Measurements from ENCODE around the gene TMEM72. TPM values are rescaled to one million over a fixed set of nuclear protein-coding genes. Genes with fewer than 3 reads are reported as not detected.

TMEM72 gene
- total RNA-seq, 1 donor from 2014 or later = not detected

DNA sequence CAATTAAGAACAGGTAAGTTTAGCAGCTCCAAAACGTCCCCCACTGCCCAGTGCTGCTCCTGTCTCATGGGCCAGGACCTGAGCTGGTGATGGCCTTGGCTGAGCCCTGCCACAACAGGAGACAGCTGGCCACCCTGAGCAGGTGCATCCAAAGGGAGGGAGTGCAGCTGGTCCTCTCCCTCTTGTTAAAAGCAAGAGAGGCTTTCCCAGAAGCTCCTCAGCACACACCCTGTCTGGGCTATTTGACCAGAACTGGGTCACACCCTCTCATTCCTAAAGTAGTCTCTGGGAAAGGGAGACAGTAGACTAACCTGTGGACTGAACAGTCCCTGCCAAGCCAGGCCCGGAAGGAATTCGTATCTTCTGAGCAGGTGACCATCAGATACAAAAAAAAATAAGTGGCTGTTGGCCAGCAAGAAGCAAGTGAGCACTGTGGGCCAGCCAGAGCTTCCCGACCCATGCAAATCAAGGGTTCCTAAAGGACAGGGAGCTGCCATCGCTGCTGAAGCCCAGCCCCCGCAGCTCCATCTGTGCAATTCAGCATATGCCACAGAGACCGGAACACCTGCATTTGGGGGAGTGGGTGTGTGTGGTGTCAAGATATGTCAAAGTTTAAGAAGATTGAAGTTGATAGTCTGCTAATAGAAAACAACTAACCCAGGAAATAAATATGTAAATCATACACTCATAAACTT lies 2.1 kb upstream of the TMEM72 start:
- TF ChIP-seq, protein P1, sequence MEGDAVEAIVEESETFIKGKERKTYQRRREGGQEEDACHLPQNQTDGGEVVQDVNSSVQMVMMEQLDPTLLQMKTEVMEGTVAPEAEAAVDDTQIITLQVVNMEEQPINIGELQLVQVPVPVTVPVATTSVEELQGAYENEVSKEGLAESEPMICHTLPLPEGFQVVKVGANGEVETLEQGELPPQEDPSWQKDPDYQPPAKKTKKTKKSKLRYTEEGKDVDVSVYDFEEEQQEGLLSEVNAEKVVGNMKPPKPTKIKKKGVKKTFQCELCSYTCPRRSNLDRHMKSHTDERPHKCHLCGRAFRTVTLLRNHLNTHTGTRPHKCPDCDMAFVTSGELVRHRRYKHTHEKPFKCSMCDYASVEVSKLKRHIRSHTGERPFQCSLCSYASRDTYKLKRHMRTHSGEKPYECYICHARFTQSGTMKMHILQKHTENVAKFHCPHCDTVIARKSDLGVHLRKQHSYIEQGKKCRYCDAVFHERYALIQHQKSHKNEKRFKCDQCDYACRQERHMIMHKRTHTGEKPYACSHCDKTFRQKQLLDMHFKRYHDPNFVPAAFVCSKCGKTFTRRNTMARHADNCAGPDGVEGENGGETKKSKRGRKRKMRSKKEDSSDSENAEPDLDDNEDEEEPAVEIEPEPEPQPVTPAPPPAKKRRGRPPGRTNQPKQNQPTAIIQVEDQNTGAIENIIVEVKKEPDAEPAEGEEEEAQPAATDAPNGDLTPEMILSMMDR (IDR thresholded peaks at IDR 0.05; ENCODE audit: unreplicated experiment) = no peak
- Mint-ChIP-seq H3K4me1 (ENCODE audit: unreplicated experiment) (peaks cover 18% of the 10 kb centered on the region), H3K27me3 (ENCODE audit: unreplicated experiment) (peaks cover 8% of the 10 kb centered on the region), H3K4me3 (ENCODE audit: unreplicated experiment) (no peak overlapping the region), H3K27ac (ENCODE audit: unreplicated experiment) (no peak overlapping the region), H3K36me3 (ENCODE audit: low read depth, unreplicated experiment) (peaks cover 4% of the 10 kb centered on the region), H3K9me3 (ENCODE audit: unreplicated experiment) (no peaks in the 10 kb centered on the region)
- no peak for DNase-seq (ENCODE audit: low spot score)

DNA sequence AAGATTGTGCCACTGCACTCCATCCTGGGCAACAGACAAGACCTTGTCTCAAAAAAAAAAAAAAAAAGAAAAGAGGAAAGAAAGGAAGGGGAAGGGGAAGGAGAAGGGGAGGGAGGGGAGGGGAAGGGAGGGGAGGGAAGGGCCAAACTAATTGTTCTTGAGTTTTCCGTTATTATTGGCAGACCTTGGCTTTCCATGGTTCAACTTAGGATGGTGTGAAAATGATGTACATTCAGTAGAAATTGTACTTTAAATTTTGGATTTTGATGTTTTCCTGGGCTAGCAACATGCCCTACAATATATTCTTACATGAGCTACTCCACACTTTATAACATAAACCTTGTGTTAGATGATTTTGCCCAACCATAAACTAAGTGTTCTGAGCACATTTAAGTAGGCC lies 1.2 kb upstream of the TMEM72 start:
- TF ChIP-seq, protein P1 (IDR thresholded peaks at IDR 0.05; ENCODE audit: unreplicated experiment) = no peak
- H3K36me3 Mint-ChIP-seq (ENCODE audit: low read depth, unreplicated experiment) = peaks cover 4% of the 10 kb centered on the region
- no peaks in the 10 kb centered on the region for H3K9me3 Mint-ChIP-seq (ENCODE audit: unreplicated experiment)
- H3K27me3 Mint-ChIP-seq (ENCODE audit: unreplicated experiment) = peaks cover 8% of the 10 kb centered on the region
- no peak for DNase-seq (ENCODE audit: low spot score)
- no peak overlapping the region for H3K4me3 Mint-ChIP-seq (ENCODE audit: unreplicated experiment)
- H3K4me1 Mint-ChIP-seq (ENCODE audit: unreplicated experiment) = peaks cover 18% of the 10 kb centered on the region
- no peak overlapping the region for H3K27ac Mint-ChIP-seq (ENCODE audit: unreplicated experiment)

DNA sequence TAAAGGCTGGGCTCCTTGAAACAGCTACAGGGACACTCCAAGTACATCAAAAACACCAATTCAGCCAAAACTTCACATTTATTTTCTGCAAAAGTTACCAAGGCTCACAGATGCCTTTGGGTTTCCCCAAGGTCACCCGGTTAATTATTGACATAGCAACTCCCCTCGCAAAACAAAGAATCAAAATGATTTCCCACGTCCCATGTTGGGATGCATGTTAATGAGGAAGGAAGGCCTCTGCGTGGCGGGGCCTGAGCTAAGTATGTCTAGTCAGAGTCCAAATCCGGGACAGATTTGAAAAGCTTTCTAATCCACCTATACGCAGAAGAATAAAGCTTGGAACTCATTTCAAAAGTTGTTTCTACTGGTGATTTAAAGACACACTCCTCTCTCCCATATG lies 535 bp upstream of the TMEM72 start:
- DNase-seq (ENCODE audit: low spot score) = no peak
- H3K27me3 Mint-ChIP-seq (ENCODE audit: unreplicated experiment) = peaks cover 8% of the 10 kb centered on the region
- no peak overlapping the region for H3K4me3 Mint-ChIP-seq (ENCODE audit: unreplicated experiment)
- H3K27ac Mint-ChIP-seq (ENCODE audit: unreplicated experiment) = no peak overlapping the region
- TF ChIP-seq, protein P1 (IDR thresholded peaks at IDR 0.05; ENCODE audit: unreplicated experiment) = no peak
- H3K9me3 Mint-ChIP-seq (ENCODE audit: unreplicated experiment) = no peaks in the 10 kb centered on the region
- peaks cover 18% of the 10 kb centered on the region for H3K4me1 Mint-ChIP-seq (ENCODE audit: unreplicated experiment)
- H3K36me3 Mint-ChIP-seq (ENCODE audit: low read depth, unreplicated experiment) = peaks cover 4% of the 10 kb centered on the region

DNA sequence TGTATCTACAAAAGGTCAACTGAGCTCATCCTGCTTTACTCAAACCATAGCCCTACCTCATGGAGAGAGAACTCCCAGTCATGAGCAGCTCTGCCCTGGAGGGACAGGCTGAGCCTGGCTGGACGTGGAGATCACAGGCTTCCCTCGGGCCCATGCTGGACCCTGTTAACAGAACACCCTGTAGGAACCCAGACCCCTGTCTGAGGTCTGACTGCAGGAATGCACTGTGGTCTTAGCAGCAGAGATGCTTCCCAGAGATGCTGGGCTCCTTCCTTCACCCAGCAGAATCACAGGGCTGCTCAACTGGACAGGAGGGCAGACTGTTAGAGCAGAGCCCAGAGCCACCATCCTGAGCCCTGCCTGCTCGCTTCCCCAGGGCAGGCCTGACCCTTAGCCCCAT lies 814 bp downstream of the TMEM72 start:
- TF ChIP-seq, protein P1 (IDR thresholded peaks at IDR 0.05; ENCODE audit: unreplicated experiment) = no peak
- peaks cover 4% of the 10 kb centered on the region for H3K36me3 Mint-ChIP-seq (ENCODE audit: low read depth, unreplicated experiment)
- H3K9me3 Mint-ChIP-seq (ENCODE audit: unreplicated experiment) = no peaks in the 10 kb centered on the region
- no peak for DNase-seq (ENCODE audit: low spot score)
- peaks cover 18% of the 10 kb centered on the region for H3K4me1 Mint-ChIP-seq (ENCODE audit: unreplicated experiment)
- peaks cover 8% of the 10 kb centered on the region for H3K27me3 Mint-ChIP-seq (ENCODE audit: unreplicated experiment)
- H3K27ac Mint-ChIP-seq (ENCODE audit: unreplicated experiment) = no peak overlapping the region
- H3K4me3 Mint-ChIP-seq (ENCODE audit: unreplicated experiment) = no peak overlapping the region

DNA sequence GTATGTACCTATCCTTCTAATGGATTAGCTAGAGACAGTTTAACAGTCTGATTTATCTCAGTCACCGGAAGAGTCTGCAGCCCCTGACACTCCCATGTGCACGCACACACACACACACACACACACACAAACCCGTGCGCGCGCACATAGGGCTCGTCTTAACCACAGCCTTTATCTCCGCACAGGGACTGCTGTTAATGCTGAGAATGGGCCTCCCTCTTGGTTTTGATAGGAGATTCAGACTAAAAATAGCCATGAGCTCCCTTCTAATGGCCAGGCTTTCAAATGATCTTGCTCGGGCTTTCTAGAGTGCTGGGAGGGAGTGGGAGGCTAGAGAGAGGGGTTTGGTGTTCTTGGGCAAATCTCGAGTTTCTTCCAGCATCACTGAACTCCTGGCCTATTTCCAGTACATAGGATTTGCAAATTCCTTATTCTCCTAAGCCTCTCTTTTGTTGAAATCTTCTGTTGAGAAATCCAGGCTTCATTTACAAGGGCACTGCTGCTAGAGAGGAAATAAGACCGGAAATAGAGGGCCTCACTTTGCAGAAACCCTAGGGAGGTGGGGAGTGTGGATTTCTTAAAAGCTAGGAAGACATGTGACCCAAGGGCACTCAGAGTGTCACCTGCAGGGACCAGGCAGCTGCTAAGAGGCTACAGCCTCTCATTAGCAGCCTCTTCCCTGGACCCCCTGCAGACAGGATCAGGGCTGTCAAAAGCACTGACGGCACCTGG lies 2.4 kb downstream of the TMEM72 start:
- H3K9me3 Mint-ChIP-seq (ENCODE audit: unreplicated experiment) = no peaks in the 10 kb centered on the region
- peaks cover 8% of the 10 kb centered on the region for H3K27me3 Mint-ChIP-seq (ENCODE audit: unreplicated experiment)
- TF ChIP-seq, protein P1 (IDR thresholded peaks at IDR 0.05; ENCODE audit: unreplicated experiment) = no peak
- DNase-seq (ENCODE audit: low spot score) = no peak
- H3K4me1 Mint-ChIP-seq (ENCODE audit: unreplicated experiment) = peaks cover 11% of the 10 kb centered on the region
- H3K4me3 Mint-ChIP-seq (ENCODE audit: unreplicated experiment) = no peak overlapping the region
- no peak overlapping the region for H3K27ac Mint-ChIP-seq (ENCODE audit: unreplicated experiment)
- peaks cover 8% of the 10 kb centered on the region for H3K36me3 Mint-ChIP-seq (ENCODE audit: low read depth, unreplicated experiment)
